Cardiac fibroblast (primary cell): ENCODE data around the gene PCK2.

ENCODE experiments used
- DNase-seq, 2 donors: peaks; one replicate each; pipeline versions ENCODE4 v3.0.0 to v3.0.0-alpha.2; 2010; ENCODE audit warnings: low read depth in 2 of 2
- H3K4me3 ChIP-seq, 2 donors: replicated peaks in 1 of 2; 1 replicate in 1 of 2; 2 replicates in 1 of 2; pipeline ENCODE4 v1.5.1; 2011; ENCODE audit warnings: low read depth in 2 of 2, low read length in 2 of 2, mild to moderate bottlenecking in 2 of 2, moderate library complexity in 1 of 2
- TF ChIP-seq, protein P1 (sequence below): IDR thresholded peaks from one replicate; pipeline ENCODE4 v1.5.1; 2011; ENCODE audit warnings: low read depth, mild to moderate bottlenecking, low read length, inconsistent platforms

The PCK2 gene

DNA sequence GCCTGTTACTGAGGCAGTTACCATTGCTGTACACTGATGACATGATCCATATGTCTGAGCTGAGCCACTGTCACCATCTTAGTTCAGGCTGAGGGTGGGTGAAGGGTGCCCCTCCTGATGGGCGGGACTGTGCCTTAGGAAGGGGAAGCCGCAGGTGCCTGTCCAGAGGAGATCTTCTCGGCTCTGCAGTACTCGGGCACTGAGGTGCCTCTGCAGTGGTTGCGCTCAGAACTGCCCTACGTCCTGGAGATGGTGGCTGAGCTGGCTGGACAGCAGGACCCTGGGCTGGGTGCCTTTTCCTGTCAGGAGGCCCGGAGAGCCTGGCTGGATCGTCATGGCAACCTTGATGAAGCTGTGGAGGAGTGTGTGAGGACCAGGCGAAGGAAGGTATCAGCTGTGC is 56.9 kb downstream of the PCK2 start:
- TF ChIP-seq, protein P1, sequence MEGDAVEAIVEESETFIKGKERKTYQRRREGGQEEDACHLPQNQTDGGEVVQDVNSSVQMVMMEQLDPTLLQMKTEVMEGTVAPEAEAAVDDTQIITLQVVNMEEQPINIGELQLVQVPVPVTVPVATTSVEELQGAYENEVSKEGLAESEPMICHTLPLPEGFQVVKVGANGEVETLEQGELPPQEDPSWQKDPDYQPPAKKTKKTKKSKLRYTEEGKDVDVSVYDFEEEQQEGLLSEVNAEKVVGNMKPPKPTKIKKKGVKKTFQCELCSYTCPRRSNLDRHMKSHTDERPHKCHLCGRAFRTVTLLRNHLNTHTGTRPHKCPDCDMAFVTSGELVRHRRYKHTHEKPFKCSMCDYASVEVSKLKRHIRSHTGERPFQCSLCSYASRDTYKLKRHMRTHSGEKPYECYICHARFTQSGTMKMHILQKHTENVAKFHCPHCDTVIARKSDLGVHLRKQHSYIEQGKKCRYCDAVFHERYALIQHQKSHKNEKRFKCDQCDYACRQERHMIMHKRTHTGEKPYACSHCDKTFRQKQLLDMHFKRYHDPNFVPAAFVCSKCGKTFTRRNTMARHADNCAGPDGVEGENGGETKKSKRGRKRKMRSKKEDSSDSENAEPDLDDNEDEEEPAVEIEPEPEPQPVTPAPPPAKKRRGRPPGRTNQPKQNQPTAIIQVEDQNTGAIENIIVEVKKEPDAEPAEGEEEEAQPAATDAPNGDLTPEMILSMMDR, result no peak
- H3K4me3 ChIP-seq, result no peak overlapping the region
- no peak for DNase-seq

DNA sequence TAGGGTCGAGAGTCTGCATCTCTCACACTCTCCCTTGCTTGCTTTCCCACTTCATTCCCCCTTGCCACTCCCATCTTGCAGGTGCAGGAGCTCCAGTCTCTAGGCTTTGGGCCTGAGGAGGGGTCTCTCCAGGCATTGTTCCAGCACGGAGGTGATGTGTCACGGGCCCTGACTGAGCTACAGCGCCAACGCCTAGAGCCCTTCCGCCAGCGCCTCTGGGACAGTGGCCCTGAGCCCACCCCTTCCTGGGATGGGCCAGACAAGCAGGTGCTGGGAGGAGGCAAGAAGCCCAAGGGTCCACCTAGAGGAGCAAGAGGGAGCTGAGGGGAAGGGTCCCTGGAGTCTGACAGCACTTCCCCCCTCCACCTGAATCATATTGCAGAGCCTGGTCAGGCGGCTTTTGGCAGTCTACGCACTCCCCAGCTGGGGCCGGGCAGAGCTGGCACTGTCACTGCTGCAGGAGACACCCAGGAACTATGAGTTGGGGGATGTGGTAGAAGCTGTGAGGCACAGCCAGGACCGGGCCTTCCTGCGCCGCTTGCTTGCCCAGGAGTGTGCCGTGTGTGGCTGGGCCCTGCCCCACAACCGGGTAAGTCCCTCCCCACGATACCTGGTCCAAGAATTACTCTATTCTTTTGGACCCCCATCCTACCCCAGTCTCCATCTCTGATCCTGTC is 57.4 kb downstream of the PCK2 start:
- no peak overlapping the region for H3K4me3 ChIP-seq
- TF ChIP-seq, protein P1, result no peak
- DNase-seq, result no peak
